ENCODE results near the gene LAMC3.

The LAMC3 gene

GRCh38 chr9:131142160-131142559 lies 133.2 kb downstream of the LAMC3 start:
- Mint-ChIP-seq H3K36me3 (ENCODE audit: low read depth) (peaks cover 96% of the 10 kb centered on the region), H3K9me3 (no peaks in the 10 kb centered on the region), H3K4me1 (ENCODE audit: low read depth) (no peaks in the 10 kb centered on the region), H3K27ac (no peak overlapping the region), H3K27me3 (no peaks in the 10 kb centered on the region), H3K4me3 (no peak overlapping the region)
- no peak for DNase-seq
